Sigmoid colon (tissue), 4 donors: Measurements from ENCODE around the gene RAD17.
"Not testable (repeated sequence)": the region's sequence is repeated elsewhere in the genome, so short reads cannot be mapped to it uniquely, and the experiment has no call there.

Experiments used
- EP300 ChIP-seq, 4 donors: sonication (generic); formaldehyde crosslinking; IDR thresholded peaks; one replicate each; pipeline ENCODE4 v1.6.1; 2017; ENCODE audit warnings: antibody characterized with exemption in 4 of 4
- POLR2A ChIP-seq, 2 donors: fragments of 450-650 bp; IDR thresholded peaks; one replicate each; pipeline ENCODE4 v1.6.1; 2016; ENCODE audit warnings: antibody characterized with exemption in 2 of 2, mild to moderate bottlenecking in 2 of 2, moderate library complexity in 2 of 2
- POLR2AphosphoS5 ChIP-seq, 4 donors: sonication (generic); formaldehyde crosslinking; IDR thresholded peaks; one replicate each; pipeline ENCODE4 v1.6.1; 2017; ENCODE audit warnings: antibody characterized with exemption in 4 of 4
- TF ChIP-seq, protein P1 (sequence below), 4 experiments: fragments of 450-650 bp in 3 of 4; fragments of 200-600 bp in 1 of 4; IDR thresholded peaks; one replicate each; pipeline ENCODE4 v1.5.1; 2016 to 2019; ENCODE audit warnings: antibody characterized with exemption in 4 of 4, mild to moderate bottlenecking in 3 of 4, moderate library complexity in 2 of 4

DNA sequence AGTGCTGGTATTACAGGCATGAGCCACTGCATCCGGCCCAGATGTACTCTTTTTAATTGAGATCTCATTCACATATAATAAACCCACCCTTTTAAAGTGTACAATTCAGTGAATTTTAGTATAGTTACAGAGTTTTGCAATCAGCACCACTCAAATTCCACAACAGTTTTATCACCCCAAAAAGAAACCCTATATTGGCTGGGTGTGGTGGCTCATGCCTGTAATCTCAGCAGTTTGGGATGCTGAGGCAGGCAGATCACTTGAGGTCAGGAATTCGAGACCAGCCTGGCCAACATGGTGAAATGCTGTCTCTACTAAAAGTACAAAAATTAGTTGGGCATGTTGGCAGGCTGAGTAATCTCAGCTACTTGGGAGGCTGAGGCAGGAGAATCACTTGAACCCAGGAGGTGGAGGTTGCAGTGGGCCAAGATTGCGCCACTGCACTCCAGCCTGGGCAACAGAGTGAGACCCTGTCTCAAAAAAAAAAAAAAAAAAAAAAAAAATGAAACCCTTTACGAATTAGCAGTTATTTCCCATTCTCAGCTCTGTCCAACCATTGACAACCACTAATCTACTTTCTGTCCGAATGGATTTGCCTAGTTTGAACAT, 65.8 kb downstream of the RAD17 start:
- TF ChIP-seq, protein P1, sequence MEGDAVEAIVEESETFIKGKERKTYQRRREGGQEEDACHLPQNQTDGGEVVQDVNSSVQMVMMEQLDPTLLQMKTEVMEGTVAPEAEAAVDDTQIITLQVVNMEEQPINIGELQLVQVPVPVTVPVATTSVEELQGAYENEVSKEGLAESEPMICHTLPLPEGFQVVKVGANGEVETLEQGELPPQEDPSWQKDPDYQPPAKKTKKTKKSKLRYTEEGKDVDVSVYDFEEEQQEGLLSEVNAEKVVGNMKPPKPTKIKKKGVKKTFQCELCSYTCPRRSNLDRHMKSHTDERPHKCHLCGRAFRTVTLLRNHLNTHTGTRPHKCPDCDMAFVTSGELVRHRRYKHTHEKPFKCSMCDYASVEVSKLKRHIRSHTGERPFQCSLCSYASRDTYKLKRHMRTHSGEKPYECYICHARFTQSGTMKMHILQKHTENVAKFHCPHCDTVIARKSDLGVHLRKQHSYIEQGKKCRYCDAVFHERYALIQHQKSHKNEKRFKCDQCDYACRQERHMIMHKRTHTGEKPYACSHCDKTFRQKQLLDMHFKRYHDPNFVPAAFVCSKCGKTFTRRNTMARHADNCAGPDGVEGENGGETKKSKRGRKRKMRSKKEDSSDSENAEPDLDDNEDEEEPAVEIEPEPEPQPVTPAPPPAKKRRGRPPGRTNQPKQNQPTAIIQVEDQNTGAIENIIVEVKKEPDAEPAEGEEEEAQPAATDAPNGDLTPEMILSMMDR (IDR thresholded peaks at IDR 0.05) = not testable (repeated sequence)
- TF ChIP-seq EP300, POLR2A, POLR2AphosphoS5 (IDR thresholded peaks at IDR 0.05): not testable (repeated sequence)
